Tibial nerve (tissue), 4 donors: Measurements from ENCODE around the gene CERS2.

Experiments
- CTCF ChIP-seq, 5 experiments: fragments of 200-600 bp in 3 of 5; fragments of 450-650 bp in 2 of 5; sonication (generic) in 3 of 5; IDR thresholded peaks; one replicate each; pipeline ENCODE4 v1.5.1; 2016 to 2019; ENCODE audit warnings: antibody characterized with exemption in 5 of 5, mild to moderate bottlenecking in 3 of 5, moderate library complexity in 2 of 5
- EP300 ChIP-seq, 2 donors: sonication (generic); formaldehyde crosslinking; IDR thresholded peaks; one replicate each; pipeline ENCODE4 v1.6.1; 2017; ENCODE audit warnings: antibody characterized with exemption in 2 of 2, mild to moderate bottlenecking in 1 of 2
- POLR2A ChIP-seq, 2 donors: fragments of 450-650 bp; IDR thresholded peaks; one replicate each; pipeline ENCODE4 v1.6.1; 2017; ENCODE audit warnings: antibody characterized with exemption in 2 of 2, mild to moderate bottlenecking in 2 of 2, moderate library complexity in 2 of 2

GRCh38 chr1:150955280-150955679, 19.4 kb downstream of the CERS2 start:
- no peak for TF ChIP-seq CTCF (IDR thresholded peaks at IDR 0.05)
- TF ChIP-seq POLR2A (IDR thresholded peaks at IDR 0.05): no peak
- TF ChIP-seq EP300 (IDR thresholded peaks at IDR 0.05): no peak
